Epithelial cell of proximal tubule (primary cell): Measurements from ENCODE around the gene CCHCR1. TPM values are rescaled to one million over a fixed set of nuclear protein-coding genes. Genes with fewer than 3 reads are reported as not detected.

ENCODE experiments used
- DNase-seq: peaks from one replicate; pipeline ENCODE4 v3.0.0-alpha.2; 2011; ENCODE audit warnings: low read depth
- H3K4me3 ChIP-seq: 2 replicates; pipeline ENCODE4 v1.5.1; 2011; ENCODE audit warnings: low read depth, mild to moderate bottlenecking, low read length
- CTCF ChIP-seq: conservative IDR thresholded peaks from 2 replicates; pipeline ENCODE4 v1.5.1; 2012; ENCODE audit warnings: low read depth, mild to moderate bottlenecking, low read length
- total RNA-seq: library from RNA; depleted of rRNA; stranded (reverse); fragments of >200 nt; gene quantifications from 2 replicates; pipeline ENCODE4 v1.2.3, GENCODE V29; 2015

Gene CCHCR1
- total RNA-seq, 1 donor from 2014 or later, result 23.2 TPM

- TF ChIP-seq CTCF, result no peak
- DNase-seq, result no peak
- H3K4me3 ChIP-seq, result no peak overlapping the region
Observed at GRCh38 chr6:31178143-31179041, 20.8 kb upstream of the CCHCR1 start.

- no peak for DNase-seq
- no peak overlapping the region for H3K4me3 ChIP-seq
- TF ChIP-seq CTCF, result no peak
Observed at GRCh38 chr6:31175971-31176370, 18.4 kb upstream of the CCHCR1 start.

GRCh38 chr6:31174378-31174777 lies 16.8 kb upstream of the CCHCR1 start:
- no peak overlapping the region for H3K4me3 ChIP-seq
- no peak for TF ChIP-seq CTCF

GRCh38 chr6:31173406-31173805 lies 15.8 kb upstream of the CCHCR1 start:
- no peak for TF ChIP-seq CTCF
- no peak overlapping the region for H3K4me3 ChIP-seq
- DNase-seq, result no peak

More at GRCh38 chr6:31174378-31174777, 16.8 kb upstream of the CCHCR1 start:
- DNase-seq, result no peak

GRCh38 chr6:31172973-31173384 lies 15.4 kb upstream of the CCHCR1 start:
- H3K4me3 ChIP-seq, result no peak overlapping the region
- no peak for DNase-seq
- no peak for TF ChIP-seq CTCF

- no peak overlapping the region for H3K4me3 ChIP-seq
- DNase-seq, result no peak
- TF ChIP-seq CTCF, result no peak
Observed at GRCh38 chr6:31171931-31172905, 14.6 kb upstream of the CCHCR1 start.
